CD14-positive monocyte (primary cell): ENCODE data around the gene TTLL12. TPM values are rescaled to one million over a fixed set of nuclear protein-coding genes. Genes with fewer than 3 reads are reported as not detected.

Source experiments
- DNase-seq, 3 donors: peaks; one replicate each; pipeline ENCODE4 v3.0.0-alpha.2; 2011 to 2022
- H2AFZ ChIP-seq: 2 replicates; pipeline ENCODE4 v1.6.0; 2012; ENCODE audit warnings: mild to moderate bottlenecking, low read depth, low read length, inconsistent platforms; ENCODE audit not compliant: insufficient read depth, poor library complexity, severe bottlenecking
- H3K27ac ChIP-seq, 2 donors: 1 replicate in 1 of 2; 2 replicates in 1 of 2; pipeline ENCODE4 v1.5.1; 2012 to 2013; ENCODE audit warnings: low read length in 2 of 2, control low read depth in 1 of 2, inconsistent platforms in 1 of 2, low read depth in 1 of 2, mild to moderate bottlenecking in 1 of 2
- H3K27me3 ChIP-seq, 2 donors: one replicate each; pipeline versions ENCODE4 v1.6.0 to v1.6.1; 2011 to 2013; ENCODE audit warnings: low read length in 2 of 2; ENCODE audit not compliant: control insufficient read depth in 2 of 2, insufficient read depth in 2 of 2
- H3K36me3 ChIP-seq, 2 donors: replicated peaks in 1 of 2; 1 replicate in 1 of 2; 2 replicates in 1 of 2; pipeline versions ENCODE4 v1.5.1 to v1.6.1; 2012 to 2013; ENCODE audit warnings: low read length in 2 of 2, control low read depth in 1 of 2, inconsistent platforms in 1 of 2, mild to moderate bottlenecking in 1 of 2; ENCODE audit not compliant: insufficient read depth in 2 of 2, control insufficient read depth in 1 of 2
- H3K4me1 ChIP-seq, 2 donors: 1 replicate in 1 of 2; 2 replicates in 1 of 2; pipeline versions ENCODE4 v1.5.1 to v1.6.1; 2012 to 2013; ENCODE audit warnings: low read length in 2 of 2, control low read depth in 1 of 2, inconsistent platforms in 1 of 2, mild to moderate bottlenecking in 1 of 2, moderate library complexity in 1 of 2; ENCODE audit not compliant: insufficient read depth in 2 of 2, control insufficient read depth in 1 of 2
- H3K4me2 ChIP-seq: replicated peaks from 2 replicates; pipeline ENCODE3; 2012; ENCODE audit warnings: low read length, moderate library complexity, mild to moderate bottlenecking; ENCODE audit not compliant: poor library complexity, severe bottlenecking; ENCODE audit errors: extremely low read depth
- H3K4me3 ChIP-seq, 3 experiments: fragments of 200-600 bp in 1 of 3; sonication (generic) in 1 of 3; replicated peaks in 1 of 3; 1 replicate in 2 of 3; 2 replicates in 1 of 3; pipeline ENCODE4 v1.5.1; 2011 to 2013; ENCODE audit warnings: low read length in 3 of 3, mild to moderate bottlenecking in 3 of 3, control low read depth in 2 of 3, low read depth in 2 of 3, inconsistent platforms in 1 of 3, moderate library complexity in 1 of 3
- H3K79me2 ChIP-seq: 2 replicates; pipeline ENCODE4 v1.6.0; 2012; ENCODE audit warnings: mild to moderate bottlenecking, control low read depth, inconsistent platforms, low read length, moderate library complexity; ENCODE audit not compliant: insufficient read depth
- H3K9ac ChIP-seq: 2 replicates; pipeline ENCODE4 v1.6.0; 2017; ENCODE audit warnings: low read length, mild to moderate bottlenecking; ENCODE audit not compliant: insufficient read depth, poor library complexity, severe bottlenecking
- H3K9me3 ChIP-seq, 2 donors: replicated peaks in 1 of 2; 1 replicate in 1 of 2; 2 replicates in 1 of 2; pipeline versions ENCODE4 v1.5.1 to v1.6.1; 2012 to 2013; ENCODE audit warnings: low read length in 2 of 2, control low read depth in 1 of 2; ENCODE audit not compliant: control insufficient read depth in 1 of 2, insufficient read depth in 1 of 2
- H4K20me1 ChIP-seq: 2 replicates; pipeline ENCODE4 v1.6.0; 2012; ENCODE audit warnings: mild to moderate bottlenecking, low read length, control low read depth, moderate library complexity; ENCODE audit not compliant: insufficient read depth
- H3K27ac Mint-ChIP-seq, 7 donors: one replicate each; pipeline ENCODE4 v1.8.0; 2020; ENCODE audit warnings: mild to moderate bottlenecking in 7 of 7, mixed read lengths in 7 of 7, moderate library complexity in 6 of 7, inconsistent platforms in 2 of 7
- H3K27me3 Mint-ChIP-seq, 3 donors: one replicate each; pipeline ENCODE4 v1.8.0; 2021 to 2022; ENCODE audit warnings: low read depth in 3 of 3, mild to moderate bottlenecking in 3 of 3, mixed read lengths in 3 of 3, moderate library complexity in 3 of 3, inconsistent platforms in 1 of 3
- H3K36me3 Mint-ChIP-seq, 2 donors: one replicate each; pipeline ENCODE4 v1.8.0; 2020; ENCODE audit warnings: mixed read lengths in 2 of 2, inconsistent platforms in 1 of 2, mild to moderate bottlenecking in 1 of 2
- H3K4me1 Mint-ChIP-seq: one replicate; pipeline ENCODE4 v1.8.0; 2020; ENCODE audit warnings: mild to moderate bottlenecking, mixed read lengths
- H3K4me3 Mint-ChIP-seq, 2 donors: one replicate each; pipeline ENCODE4 v1.8.0; 2020; ENCODE audit warnings: mild to moderate bottlenecking in 2 of 2, mixed read lengths in 2 of 2, moderate library complexity in 1 of 2
- H3K9me3 Mint-ChIP-seq, 7 donors: one replicate each; pipeline ENCODE4 v1.8.0; 2020 to 2022; ENCODE audit warnings: mixed read lengths in 7 of 7, mild to moderate bottlenecking in 6 of 7, moderate library complexity in 6 of 7, inconsistent platforms in 2 of 7
- CTCF ChIP-seq: fragments of 200-600 bp; IDR thresholded peaks from one replicate; pipeline ENCODE4 v1.8.0; 2022; ENCODE audit warnings: antibody characterized with exemption, mild to moderate bottlenecking
- WGBS: methylation state at CpG from one replicate; pipeline ENCODE4 v1.1.5; 2013; ENCODE audit warnings: missing lambda C conversion rate; ENCODE audit not compliant: insufficient coverage; 5-methylcytosine and 5-hydroxymethylcytosine counted together
- intact Hi-C, 2 donors: fragments of 100-400 bp; cut with micrococcal nuclease; formaldehyde crosslinking; loops; one replicate each; pipeline versions ENCODE4 v1.15.0 to v1.15.1; 2023
- polyA plus RNA-seq, 3 donors: library from polyadenylated mRNA; depleted of rRNA in 1 of 3; unstranded in 2 of 3; stranded (reverse) in 1 of 3; fragments of 300-500 nt in 2 of 3; fragments of >200 nt in 1 of 3; fragmentation: Illumina TruSeq in 2 of 3; gene quantifications; 1 replicate in 2 of 3; 2 replicates in 1 of 3; pipeline ENCODE4 v1.2.3, GENCODE V29; 2012 to 2021

The TTLL12 gene
- polyA plus RNA-seq, 3 donors, result 9.5 to 16.6 (median 16.5) TPM

GRCh38 chr22:43212434-43212952 lies 25.6 kb upstream of the TTLL12 start:
- no peak overlapping the region for H2AFZ ChIP-seq
- no peak overlapping the region for H3K4me3 ChIP-seq
- no peak for TF ChIP-seq CTCF
- H3K27me3 ChIP-seq, result no peaks in the 10 kb centered on the region
- no peak overlapping the region for H3K4me3 Mint-ChIP-seq
- H3K36me3 Mint-ChIP-seq, result no peaks in the 10 kb centered on the region
- no peak overlapping the region for H3K27ac Mint-ChIP-seq
- no peaks in the 10 kb centered on the region for H3K36me3 ChIP-seq
- intact Hi-C loops, result no loop called here
- peaks cover 0 to 2% (median 2%) of the 10 kb centered on the region in 3 donors for H3K27me3 Mint-ChIP-seq
- no peak overlapping the region for H3K9ac ChIP-seq
- no peak for DNase-seq
- WGBS, result 93% methylated on average over 21 of the region's 23 CpGs
- H4K20me1 ChIP-seq, result no peaks in the 10 kb centered on the region
- H3K79me2 ChIP-seq, result no peaks in the 10 kb centered on the region
- no peak overlapping the region for H3K4me2 ChIP-seq
- no peaks in the 10 kb centered on the region for H3K9me3 ChIP-seq
- no peaks in the 10 kb centered on the region for H3K4me1 ChIP-seq
- no peak overlapping the region for H3K27ac ChIP-seq
- H3K4me1 Mint-ChIP-seq, result no peaks in the 10 kb centered on the region
- H3K9me3 Mint-ChIP-seq, result no peaks in the 10 kb centered on the region

DNA sequence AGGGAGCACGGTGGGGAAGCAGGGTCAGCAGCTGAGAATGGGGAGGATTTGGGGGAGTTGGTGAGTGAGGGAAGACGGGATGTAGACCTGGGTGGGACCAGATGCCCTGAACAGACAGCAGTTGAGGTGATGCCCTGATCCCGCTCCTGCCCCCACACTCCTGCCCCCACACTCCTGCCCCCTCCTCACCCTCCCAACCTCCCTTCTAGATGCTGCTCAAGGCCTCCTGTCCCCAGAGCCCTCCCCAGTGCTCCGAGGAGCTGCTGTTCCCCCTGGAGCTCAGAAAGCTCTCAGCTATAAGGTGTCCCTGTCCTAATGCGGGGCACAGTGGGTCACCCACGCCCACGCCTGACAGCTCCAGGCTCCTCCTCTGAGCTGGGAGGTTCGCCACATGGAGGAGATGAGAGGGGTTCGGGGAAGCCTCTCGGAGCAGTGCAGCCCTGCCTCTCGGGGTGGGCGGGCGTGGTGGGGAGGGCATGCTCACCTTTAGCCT lies 25.1 kb upstream of the TTLL12 start:
- intact Hi-C loops, result no loop called here
- Histone ChIP-seq H3K36me3 (no peaks in the 10 kb centered on the region), H3K27me3 (no peaks in the 10 kb centered on the region), H3K4me1 (no peaks in the 10 kb centered on the region), H3K4me2 (no peak overlapping the region), H4K20me1 (no peaks in the 10 kb centered on the region), H3K27ac (no peak overlapping the region), H3K9me3 (no peaks in the 10 kb centered on the region), H2AFZ (no peak overlapping the region), H3K79me2 (no peaks in the 10 kb centered on the region), H3K4me3 (no peak overlapping the region), H3K9ac (no peak overlapping the region)
- 94% methylated on average over 6 of the region's 13 CpGs for WGBS
- no peak for DNase-seq
- no peak for TF ChIP-seq CTCF
- H3K4me3 Mint-ChIP-seq, result no peak overlapping the region
- H3K27ac Mint-ChIP-seq, result no peak overlapping the region
- no peaks in the 10 kb centered on the region for H3K9me3 Mint-ChIP-seq
- H3K4me1 Mint-ChIP-seq, result no peaks in the 10 kb centered on the region
- H3K27me3 Mint-ChIP-seq, result peaks cover 0 to 3% (median 2%) of the 10 kb centered on the region in 3 donors
- H3K36me3 Mint-ChIP-seq, result no peaks in the 10 kb centered on the region
